Duodenal mucosa (tissue), 2 donors: ENCODE results near the gene PANK3.
"Not testable (repeated sequence)": the region's sequence is repeated elsewhere in the genome, so short reads cannot be mapped to it uniquely, and the experiment has no call there.

ENCODE experiments used
- H3K27ac ChIP-seq: one replicate; pipeline ENCODE4 v1.7.0; 2013; ENCODE audit warnings: low read depth, low read length
- H3K27me3 ChIP-seq, 2 donors: one replicate each; pipeline ENCODE4 v1.7.0; 2013; ENCODE audit warnings: low read length in 2 of 2, control low read depth in 1 of 2; ENCODE audit not compliant: insufficient read depth in 2 of 2, control insufficient read depth in 1 of 2
- H3K36me3 ChIP-seq, 2 donors: one replicate each; pipeline ENCODE4 v1.7.0; 2013; ENCODE audit warnings: low read length in 2 of 2, control low read depth in 1 of 2; ENCODE audit not compliant: insufficient read depth in 2 of 2, control insufficient read depth in 1 of 2
- H3K4me1 ChIP-seq, 2 donors: one replicate each; pipeline ENCODE4 v1.7.0; 2013; ENCODE audit warnings: low read length in 2 of 2, control low read depth in 1 of 2; ENCODE audit not compliant: insufficient read depth in 2 of 2, control insufficient read depth in 1 of 2
- H3K4me3 ChIP-seq, 2 donors: one replicate each; pipeline ENCODE4 v1.7.0; 2013; ENCODE audit warnings: low read length in 2 of 2, low read depth in 1 of 2
- H3K9ac ChIP-seq, 2 donors: one replicate each; pipeline ENCODE4 v1.7.0; 2013; ENCODE audit warnings: low read length in 2 of 2, low read depth in 1 of 2
- H3K9me3 ChIP-seq, 2 donors: one replicate each; pipeline ENCODE4 v1.7.0; 2013; ENCODE audit warnings: low read length in 2 of 2, control low read depth in 1 of 2; ENCODE audit not compliant: control insufficient read depth in 1 of 2

PANK3 gene

DNA sequence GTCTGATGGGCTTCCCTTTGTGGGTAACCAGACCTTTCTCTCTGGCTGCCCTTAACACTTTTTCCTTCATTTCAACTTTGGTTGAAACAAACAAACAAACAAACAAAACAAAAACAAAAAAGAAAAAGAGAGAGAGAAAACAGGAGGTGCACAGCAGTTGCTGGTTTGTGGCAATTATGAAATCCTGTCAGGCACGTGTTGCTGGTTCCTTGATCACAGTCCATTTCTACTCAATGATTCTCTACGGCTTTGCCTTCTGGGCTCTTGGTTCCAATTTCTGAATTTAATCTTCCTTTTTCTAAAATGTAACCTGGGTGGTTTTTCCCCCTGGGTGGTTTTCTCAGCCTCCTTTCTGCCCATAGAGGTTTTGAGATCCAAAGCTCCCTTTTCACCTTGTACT lies 17.8 kb upstream of the PANK3 start:
- Histone ChIP-seq H3K36me3 (no peaks in the 10 kb centered on the region), H3K9me3 (no peaks in the 10 kb centered on the region), H3K27me3 (no peaks in the 10 kb centered on the region), H3K27ac (no peak overlapping the region), H3K9ac (no peak overlapping the region), H3K4me1 (peaks cover 17 to 29% of the 10 kb centered on the region in 2 donors), H3K4me3 (no peak overlapping the region)

GRCh38 chr5:168596122-168596521 lies 17.0 kb upstream of the PANK3 start:
- H3K27me3 ChIP-seq, H3K9me3 ChIP-seq, H3K36me3 ChIP-seq, H3K4me3 ChIP-seq, H3K9ac ChIP-seq, H3K27ac ChIP-seq: not testable (repeated sequence)
- H3K4me1 ChIP-seq, result peaks cover 25 to 32% of the 10 kb centered on the region in 2 donors

DNA sequence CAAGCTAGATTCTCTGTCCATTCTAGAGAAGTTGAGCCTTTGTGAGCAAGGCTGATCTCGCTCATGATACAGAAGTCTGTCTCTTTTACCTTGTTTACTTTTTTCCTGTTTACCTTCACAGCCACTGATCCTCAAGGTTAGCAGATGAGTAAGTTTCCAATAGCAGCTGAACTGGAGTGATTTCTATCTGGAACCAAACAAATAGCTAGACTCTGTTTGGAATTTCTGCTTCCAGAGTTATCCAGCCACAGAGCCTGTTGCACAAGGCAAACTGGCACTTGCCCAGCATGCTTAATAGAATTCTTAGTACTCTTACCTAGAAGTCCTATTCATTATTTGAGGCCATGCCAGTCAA lies 12.8 kb upstream of the PANK3 start:
- Histone ChIP-seq H3K4me1 (peaks cover 23 to 26% of the 10 kb centered on the region in 2 donors), H3K27me3 (no peaks in the 10 kb centered on the region), H3K9me3 (no peaks in the 10 kb centered on the region), H3K36me3 (no peaks in the 10 kb centered on the region), H3K9ac (peak overlapping the region; percentile 12 to 63), H3K27ac (peak overlapping the region; percentile 50), H3K4me3 (peak overlapping the region; percentile 8 to 21)

DNA sequence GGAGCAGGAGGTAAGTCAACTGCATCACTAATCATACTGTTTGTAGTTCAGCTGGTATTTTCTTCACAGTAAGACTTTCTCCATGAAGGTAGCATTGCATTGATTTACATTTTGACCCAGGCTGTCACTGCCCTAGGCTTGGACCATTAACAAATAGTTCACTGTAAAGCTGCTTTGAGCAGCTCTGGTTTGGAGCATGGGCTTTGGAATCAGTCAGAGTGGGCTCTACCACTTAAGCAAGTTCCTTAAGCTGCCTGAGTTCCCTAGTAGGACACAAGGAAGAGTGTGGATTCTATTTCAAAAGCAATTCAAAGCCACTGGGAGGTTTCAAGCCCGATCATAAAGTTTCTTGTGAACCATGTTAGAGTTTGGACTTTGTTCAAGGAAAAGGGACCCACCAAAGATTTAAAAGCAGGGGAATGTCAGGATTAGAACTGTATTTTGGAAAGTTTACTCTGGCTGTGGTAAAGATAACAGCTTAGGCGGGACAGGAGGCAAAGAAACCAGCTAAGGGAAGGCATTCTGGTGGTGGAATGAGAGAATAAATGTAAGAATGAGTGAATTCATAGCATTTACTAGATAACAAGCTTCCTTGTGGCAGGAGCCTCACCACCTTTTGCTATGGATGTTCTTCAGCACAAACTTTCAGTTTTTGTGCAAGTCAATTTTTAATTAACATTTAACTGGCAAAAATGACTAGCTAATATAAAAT lies 12.3 kb upstream of the PANK3 start:
- H3K27ac ChIP-seq, result peak overlapping the region; percentile 50
- no peaks in the 10 kb centered on the region for H3K27me3 ChIP-seq
- no peaks in the 10 kb centered on the region for H3K36me3 ChIP-seq
- H3K4me3 ChIP-seq, result peak overlapping the region; percentile 8 to 21
- H3K4me1 ChIP-seq, result peaks cover 22 to 26% of the 10 kb centered on the region in 2 donors
- H3K9ac ChIP-seq, result peak overlapping the region; percentile 12 to 63
- H3K9me3 ChIP-seq, result no peaks in the 10 kb centered on the region

DNA sequence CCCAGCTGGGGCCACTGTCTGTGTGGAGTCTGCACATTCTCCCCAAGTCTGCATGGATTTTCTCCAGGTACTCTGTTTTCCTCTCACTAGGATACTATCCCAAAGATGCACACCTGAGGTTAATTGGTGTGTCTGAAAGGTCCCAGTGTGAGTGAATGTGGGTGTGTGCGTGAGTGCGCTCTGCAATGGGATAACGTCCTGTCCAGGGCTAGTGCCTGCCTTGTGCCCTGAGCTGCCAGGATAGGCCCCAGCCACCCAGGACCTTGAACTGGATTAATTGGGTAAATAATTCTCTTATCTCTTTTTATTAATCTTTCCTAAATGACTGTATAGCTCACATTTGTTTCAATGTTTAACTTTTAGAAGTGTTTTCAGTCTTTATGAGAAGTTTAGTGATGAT lies 11.5 kb upstream of the PANK3 start:
- Histone ChIP-seq H3K9ac (peak overlapping the region in 1 of 2 donors; percentile 63), H3K4me3 (peak overlapping the region; percentile 8 to 21), H3K4me1 (peaks cover 22 to 26% of the 10 kb centered on the region in 2 donors), H3K27ac (no peak overlapping the region), H3K9me3 (no peaks in the 10 kb centered on the region), H3K36me3 (no peaks in the 10 kb centered on the region), H3K27me3 (peaks cover 0 to 2% of the 10 kb centered on the region in 2 donors)

- no peaks in the 10 kb centered on the region for H3K36me3 ChIP-seq
- H3K27ac ChIP-seq, result no peak overlapping the region
- no peaks in the 10 kb centered on the region for H3K9me3 ChIP-seq
- peaks cover 0 to 2% of the 10 kb centered on the region in 2 donors for H3K27me3 ChIP-seq
- H3K4me1 ChIP-seq, result peaks cover 22 to 26% of the 10 kb centered on the region in 2 donors
- H3K9ac ChIP-seq, result no peak overlapping the region
- no peak overlapping the region for H3K4me3 ChIP-seq
These were observed 8.8 kb upstream of the PANK3 start for GRCh38 chr5:168587987-168588386.

- Histone ChIP-seq H3K27me3 (peaks cover 0 to 2% of the 10 kb centered on the region in 2 donors), H3K36me3 (no peaks in the 10 kb centered on the region), H3K27ac (no peak overlapping the region), H3K9me3 (no peaks in the 10 kb centered on the region), H3K4me3 (no peak overlapping the region), H3K9ac (no peak overlapping the region), H3K4me1 (peaks cover 11 to 12% of the 10 kb centered on the region in 2 donors)
These were observed 6.1 kb upstream of the PANK3 start for GRCh38 chr5:168585119-168585856.

DNA sequence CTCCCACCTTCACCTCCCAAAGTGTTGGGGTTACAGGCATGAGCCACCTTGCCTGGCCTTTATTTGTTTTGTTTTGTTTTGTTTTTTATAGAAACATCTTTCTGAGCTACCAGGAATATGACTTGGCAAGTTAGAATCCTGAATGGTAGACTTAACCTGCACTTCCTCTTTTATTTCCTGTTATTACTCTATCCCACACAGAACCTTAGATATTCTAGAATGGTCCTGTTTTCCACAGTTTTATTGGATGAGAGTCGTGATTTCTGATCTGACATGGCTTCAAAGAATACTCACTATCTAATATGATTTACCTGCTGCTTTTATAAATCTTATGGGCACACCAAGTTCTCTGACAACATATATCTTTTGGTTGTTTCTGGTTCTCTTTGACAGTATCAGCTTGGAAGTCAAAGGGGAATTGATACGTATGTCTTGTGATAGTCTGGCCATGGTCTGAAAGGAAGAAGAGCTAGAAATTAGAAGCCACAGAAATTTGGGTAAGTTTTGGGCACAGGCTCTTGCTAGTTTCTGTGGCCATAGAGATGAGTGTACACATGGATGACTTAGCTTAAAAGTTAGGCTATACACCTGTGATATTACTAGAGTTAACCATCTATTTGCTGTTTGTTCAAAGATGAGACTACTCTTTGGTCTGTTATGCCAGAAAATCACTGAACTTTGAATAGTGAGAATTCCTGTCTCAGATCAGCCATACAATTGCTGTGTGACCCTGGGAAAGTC lies 4.7 kb upstream of the PANK3 start:
- Histone ChIP-seq H3K4me3 (no peak overlapping the region), H3K9ac (no peak overlapping the region), H3K9me3 (no peaks in the 10 kb centered on the region), H3K36me3 (no peaks in the 10 kb centered on the region), H3K27ac (no peak overlapping the region), H3K4me1 (peaks cover 9 to 11% of the 10 kb centered on the region in 2 donors), H3K27me3 (peaks cover 0 to 2% of the 10 kb centered on the region in 2 donors)

- H3K27ac ChIP-seq, H3K9ac ChIP-seq: not testable (repeated sequence)
These were observed 1.8 kb upstream of the PANK3 start for GRCh38 chr5:168580814-168581469.

DNA sequence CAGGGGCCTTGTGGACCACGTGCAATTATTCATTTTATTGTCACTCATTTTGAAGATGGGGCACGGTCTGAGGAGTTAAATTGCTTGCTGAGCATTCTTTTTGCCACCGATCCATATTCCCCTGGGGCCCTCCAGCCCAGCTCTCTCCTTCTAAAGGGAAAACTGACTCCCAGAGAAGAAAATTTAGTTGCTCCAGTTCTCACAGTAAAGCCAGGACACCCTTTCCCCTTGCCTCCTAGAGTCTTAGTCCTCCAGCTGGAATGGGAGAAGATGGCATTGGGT lies 1.0 kb upstream of the PANK3 start:
- Histone ChIP-seq H3K9me3 (no peaks in the 10 kb centered on the region), H3K27me3 (no peaks in the 10 kb centered on the region), H3K4me3 (peak overlapping the region; percentile 78 to 87), H3K27ac (peak overlapping the region; percentile 88), H3K9ac (peak overlapping the region; percentile 84 to 93), H3K36me3 (no peaks in the 10 kb centered on the region), H3K4me1 (peaks cover 22 to 33% of the 10 kb centered on the region in 2 donors)

More at GRCh38 chr5:168580814-168581469, 1.8 kb upstream of the PANK3 start:
- not testable (repeated sequence) for H3K27me3 ChIP-seq, H3K36me3 ChIP-seq, H3K4me3 ChIP-seq, H3K9me3 ChIP-seq
- H3K4me1 ChIP-seq, result peaks cover 19 to 28% of the 10 kb centered on the region in 2 donors
